Stimulated activated CD8-positive, alpha-beta memory T cell treated with anti-CD3 and anti-CD28 coated beads, Interleukin-7, amount 100 ng/mL, for 48 hours (primary cell): ENCODE results near the gene SMAGP.
"Not testable (repeated sequence)": the region's sequence is repeated elsewhere in the genome, so short reads cannot be mapped to it uniquely, and the experiment has no call there.

Source experiments
- DNase-seq, 2 donors: peaks; one replicate each; pipeline ENCODE4 v3.0.0-alpha.2; 2020; ENCODE audit warnings: low read depth in 1 of 2; ENCODE audit errors: extremely low read depth in 1 of 2

SMAGP gene

GRCh38 chr12:51265024-51265423, 5.2 kb downstream of the SMAGP start:
- DNase-seq, result no peak

- DNase-seq, result no peak
Measured at GRCh38 chr12:51264297-51264696, 5.9 kb downstream of the SMAGP start.

- DNase-seq, result no peak
Measured at GRCh38 chr12:51263341-51263740, 6.9 kb downstream of the SMAGP start.

GRCh38 chr12:51262758-51263177, 7.4 kb downstream of the SMAGP start:
- DNase-seq, result no peak

- DNase-seq, result not testable (repeated sequence)
Measured at GRCh38 chr12:51259600-51259999, 10.6 kb downstream of the SMAGP start.

GRCh38 chr12:51254536-51254935, 15.7 kb downstream of the SMAGP start:
- no peak for DNase-seq

GRCh38 chr12:51253276-51253675, 16.9 kb downstream of the SMAGP start:
- no peak for DNase-seq

GRCh38 chr12:51247523-51248206, 22.6 kb downstream of the SMAGP start:
- no peak for DNase-seq

GRCh38 chr12:51246254-51246853, 23.9 kb downstream of the SMAGP start:
- no peak for DNase-seq

GRCh38 chr12:51245476-51246253, 24.6 kb downstream of the SMAGP start:
- no peak for DNase-seq

GRCh38 chr12:51244269-51244668, 25.9 kb downstream of the SMAGP start:
- no peak for DNase-seq

- no peak for DNase-seq
Measured at GRCh38 chr12:51242876-51243275, 27.3 kb downstream of the SMAGP start.

- DNase-seq, result no peak
Measured at GRCh38 chr12:51242120-51242519, 28.1 kb downstream of the SMAGP start.

GRCh38 chr12:51240971-51241370, 29.2 kb downstream of the SMAGP start:
- no peak for DNase-seq

GRCh38 chr12:51238510-51239334, 31.5 kb downstream of the SMAGP start, which contains the start of gene DAZAP2:
Gene DAZAP2 (plus strand): TSS chr12:51238826. CDS start chr12:51238908, 82 bp downstream.
- peak; percentile 87 to 93 for DNase-seq

GRCh38 chr12:51238037-51238509, 32.1 kb downstream of the SMAGP start:
- DNase-seq, result no peak

- no peak for DNase-seq
Measured at GRCh38 chr12:51234530-51234929, 35.7 kb downstream of the SMAGP start.

GRCh38 chr12:51232642-51233041, 37.6 kb downstream of the SMAGP start:
- DNase-seq, result no peak

GRCh38 chr12:51229116-51229809, 41.0 kb downstream of the SMAGP start:
- no peak for DNase-seq

- DNase-seq, result no peak
Measured at GRCh38 chr12:51227962-51228361, 42.3 kb downstream of the SMAGP start.
